ENCODE data around the gene RRP9.
"Not testable (repeated sequence)": the region's sequence is repeated elsewhere in the genome, so short reads cannot be mapped to it uniquely, and the experiment has no call there.

The RRP9 gene

DNA sequence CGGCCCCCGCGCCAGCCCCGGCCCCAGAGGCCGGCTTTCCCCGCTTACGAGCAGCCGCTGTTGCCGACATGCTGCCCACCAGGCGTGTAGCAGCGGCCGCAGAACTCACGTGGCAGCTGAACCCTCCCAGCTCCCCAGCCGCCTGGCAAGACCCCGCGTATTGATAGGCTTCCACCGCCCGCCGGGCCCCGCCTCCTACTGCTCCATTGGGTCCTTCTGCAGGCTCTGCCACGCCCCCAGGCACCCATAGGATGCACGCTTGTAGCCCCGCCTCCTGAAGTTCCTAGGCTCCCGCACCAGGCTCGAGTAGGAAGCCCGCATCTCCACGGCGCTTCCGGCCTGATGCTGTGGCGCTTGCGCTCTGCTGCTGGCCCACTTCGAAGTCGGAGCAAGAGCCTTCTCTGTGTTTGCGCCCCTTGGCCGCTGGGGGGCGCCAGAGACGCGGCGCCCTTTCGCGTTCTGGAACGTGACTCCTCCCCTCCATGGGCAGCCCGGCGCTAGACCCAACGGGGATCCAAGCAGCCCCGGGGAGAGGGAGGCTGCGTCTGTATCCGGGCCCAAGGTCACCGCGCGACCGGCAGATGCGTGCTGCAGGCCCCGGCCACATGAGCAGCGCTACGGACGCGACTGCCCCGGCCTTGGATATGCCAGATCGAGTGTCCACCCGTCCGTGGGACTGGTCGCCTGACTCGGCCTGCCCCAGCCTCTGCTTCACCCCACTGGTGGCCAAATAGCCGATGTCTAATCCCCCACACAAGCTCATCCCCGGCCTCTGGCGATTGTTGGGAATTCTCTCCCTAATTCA is at the start of gene RRP9, which contains the start of gene PARP3:
RRP9 (minus strand) TSS at position 107 of the 805 bp plus-strand sequence; CDS start at position 70, 37 bp downstream.
PARP3 (plus strand) TSS at position 566 of the 805 bp plus-strand sequence. CDS start 993 bp downstream, outside the sequence.
- DNase-seq = peak; percentile 97

GRCh38 chr3:51990501-51990971 is 48.8 kb upstream of the RRP9 start:
- not testable (repeated sequence) for DNase-seq

GRCh38 chr3:51988286-51989146 is 46.8 kb upstream of the RRP9 start:
- no peak for DNase-seq

GRCh38 chr3:51987568-51987967 is 45.9 kb upstream of the RRP9 start:
- DNase-seq = no peak

DNA sequence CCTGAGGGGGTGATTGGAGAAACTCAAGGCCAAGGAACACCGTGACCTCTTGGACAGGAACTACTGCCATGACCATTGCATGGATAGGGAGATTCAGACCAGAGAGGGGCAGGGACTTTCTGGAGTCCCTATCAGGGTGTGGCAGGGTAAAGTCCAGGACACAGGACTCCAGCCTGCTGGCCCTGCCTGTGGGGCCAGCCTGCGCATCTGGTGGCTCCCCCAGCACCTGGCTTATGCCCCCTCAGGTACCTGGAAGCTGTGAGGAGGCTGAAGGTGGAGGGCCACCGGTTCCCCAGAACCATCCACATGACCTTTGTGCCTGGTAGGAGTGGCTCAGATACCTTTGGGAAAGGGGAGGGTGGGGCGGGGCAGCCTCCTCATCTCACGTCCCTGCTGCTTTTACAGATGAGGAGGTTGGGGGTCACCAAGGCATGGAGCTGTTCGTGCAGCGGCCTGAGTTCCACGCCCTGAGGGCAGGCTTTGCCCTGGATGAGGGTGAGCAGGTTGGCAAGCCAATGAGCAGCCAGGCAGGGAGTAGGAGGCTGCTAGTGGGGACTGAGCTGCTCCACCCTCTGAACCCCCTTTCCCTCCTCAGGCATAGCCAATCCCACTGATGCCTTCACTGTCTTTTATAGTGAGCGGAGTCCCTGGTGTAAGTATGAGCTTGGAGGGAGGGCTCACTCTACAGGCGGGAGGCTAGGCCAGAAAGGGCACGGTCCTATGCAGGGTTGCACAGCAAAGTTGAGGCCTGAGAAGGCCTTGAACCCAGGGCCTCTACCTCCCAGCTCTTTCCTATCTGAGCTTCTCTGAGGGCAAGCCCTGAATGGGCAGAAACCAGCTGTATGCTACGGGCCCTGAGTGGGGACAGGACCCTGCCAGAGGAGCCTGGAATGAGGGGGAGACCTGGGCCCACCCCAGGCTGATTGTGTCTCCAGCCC is 44.6 kb upstream of the RRP9 start:
- DNase-seq = no peak

DNA sequence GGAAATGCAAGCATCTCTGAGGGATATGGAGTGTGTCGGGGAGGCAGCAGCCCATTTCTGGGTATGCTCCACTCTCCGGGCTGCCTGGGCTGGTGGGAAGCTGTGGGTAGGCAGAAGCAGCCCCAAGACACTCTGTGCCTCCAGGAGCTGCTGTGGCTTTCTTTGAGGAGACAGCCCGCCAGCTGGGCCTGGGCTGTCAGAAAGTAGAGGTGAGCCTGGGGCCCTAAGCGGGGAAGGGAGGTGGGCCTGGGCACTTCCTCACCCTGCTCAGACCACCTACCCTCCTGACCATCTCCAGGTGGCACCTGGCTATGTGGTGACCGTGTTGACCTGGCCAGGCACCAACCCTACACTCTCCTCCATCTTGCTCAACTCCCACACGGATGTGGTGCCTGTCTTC is 43.4 kb upstream of the RRP9 start:
- no peak for DNase-seq

DNA sequence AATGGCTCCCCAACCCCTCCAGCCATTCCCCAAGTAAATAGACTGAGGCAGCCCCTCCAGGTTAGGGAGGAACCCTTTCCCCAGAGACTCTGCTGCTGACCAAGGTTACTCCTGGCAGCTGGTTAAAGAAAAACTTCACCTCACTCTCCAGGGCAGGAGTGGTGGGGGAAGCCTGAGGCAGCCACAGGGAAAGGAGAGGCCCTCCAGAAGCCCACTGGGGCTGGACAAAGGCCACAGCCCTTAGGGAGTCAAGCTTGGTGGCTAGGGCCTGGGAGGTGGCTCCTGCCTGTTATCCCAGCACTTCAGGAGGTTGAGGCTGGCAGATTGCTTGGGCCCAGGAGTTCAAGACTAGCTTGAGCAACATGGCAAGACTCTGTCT is 42.6 kb upstream of the RRP9 start:
- no peak for DNase-seq

DNA sequence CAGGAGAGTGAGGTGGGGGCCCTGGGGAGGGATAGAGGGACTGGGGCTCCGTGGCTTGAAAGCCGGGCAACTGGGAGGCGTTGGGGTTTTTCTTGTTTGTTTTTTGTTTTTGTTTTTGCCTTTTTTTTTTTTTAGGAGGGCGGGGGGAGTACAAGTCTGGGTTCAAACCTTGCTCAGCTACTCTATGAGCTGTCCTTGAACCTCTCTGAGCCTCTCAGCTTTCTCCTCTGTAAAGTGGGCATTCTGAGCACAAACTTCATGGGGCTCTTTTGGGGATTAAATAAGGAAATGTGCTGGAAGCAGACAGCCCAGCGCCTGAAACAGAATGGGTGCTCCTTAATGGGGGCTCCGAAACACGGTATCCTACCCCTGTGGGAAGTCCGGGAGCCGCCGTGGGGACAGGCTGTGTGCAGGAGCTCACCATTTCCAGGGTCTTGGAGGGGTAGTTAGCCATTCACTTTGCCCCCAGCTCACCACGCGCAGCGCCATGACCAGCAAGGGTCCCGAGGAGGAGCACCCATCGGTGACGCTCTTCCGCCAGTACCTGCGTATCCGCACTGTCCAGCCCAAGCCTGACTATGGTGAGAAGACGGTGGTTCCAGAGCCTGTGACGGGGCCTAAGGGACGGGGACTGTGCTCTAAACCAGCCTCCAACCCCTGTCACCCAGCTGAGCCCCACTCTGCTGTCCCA is 42.0 kb upstream of the RRP9 start:
- DNase-seq = no peak

GRCh38 chr3:51982838-51983577 is 41.3 kb upstream of the RRP9 start, which contains the start of gene ACY1:
ACY1 (plus strand) TSS chr3:51983535; CDS start chr3:51984065, 530 bp downstream.
- peak; percentile 36 for DNase-seq

DNA sequence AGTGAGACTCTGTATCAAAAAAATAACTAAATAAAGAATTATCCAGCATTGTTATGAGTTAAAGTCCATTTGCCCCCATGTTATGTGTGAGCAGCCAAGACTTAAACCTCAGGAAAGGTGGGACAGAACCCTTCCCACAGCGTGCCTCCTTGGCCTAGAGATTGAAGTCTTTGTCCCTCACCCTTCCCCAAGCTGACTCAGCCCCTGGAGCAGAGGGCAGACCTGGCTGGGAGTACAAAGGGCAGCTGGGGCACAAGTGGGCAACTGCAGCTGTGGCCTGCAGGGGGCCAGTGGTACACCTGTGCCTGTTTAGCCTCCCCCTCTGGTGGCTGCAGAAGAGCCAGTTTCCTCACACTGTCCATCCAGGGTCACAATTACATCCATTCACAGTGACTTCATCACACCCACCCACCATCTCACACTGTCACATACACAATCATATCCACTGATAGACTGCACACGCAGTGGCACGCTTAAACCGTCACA is 40.7 kb upstream of the RRP9 start:
- peak; percentile 40 for DNase-seq

- DNase-seq = no peak
Observed at GRCh38 chr3:51980253-51980652, 38.5 kb upstream of the RRP9 start.

- no peak for DNase-seq
Observed at GRCh38 chr3:51978143-51978502, 36.4 kb upstream of the RRP9 start.

GRCh38 chr3:51977446-51978142 is 35.9 kb upstream of the RRP9 start:
- DNase-seq = no peak

- DNase-seq = no peak
Observed at GRCh38 chr3:51975852-51976549, 34.3 kb upstream of the RRP9 start.

DNA sequence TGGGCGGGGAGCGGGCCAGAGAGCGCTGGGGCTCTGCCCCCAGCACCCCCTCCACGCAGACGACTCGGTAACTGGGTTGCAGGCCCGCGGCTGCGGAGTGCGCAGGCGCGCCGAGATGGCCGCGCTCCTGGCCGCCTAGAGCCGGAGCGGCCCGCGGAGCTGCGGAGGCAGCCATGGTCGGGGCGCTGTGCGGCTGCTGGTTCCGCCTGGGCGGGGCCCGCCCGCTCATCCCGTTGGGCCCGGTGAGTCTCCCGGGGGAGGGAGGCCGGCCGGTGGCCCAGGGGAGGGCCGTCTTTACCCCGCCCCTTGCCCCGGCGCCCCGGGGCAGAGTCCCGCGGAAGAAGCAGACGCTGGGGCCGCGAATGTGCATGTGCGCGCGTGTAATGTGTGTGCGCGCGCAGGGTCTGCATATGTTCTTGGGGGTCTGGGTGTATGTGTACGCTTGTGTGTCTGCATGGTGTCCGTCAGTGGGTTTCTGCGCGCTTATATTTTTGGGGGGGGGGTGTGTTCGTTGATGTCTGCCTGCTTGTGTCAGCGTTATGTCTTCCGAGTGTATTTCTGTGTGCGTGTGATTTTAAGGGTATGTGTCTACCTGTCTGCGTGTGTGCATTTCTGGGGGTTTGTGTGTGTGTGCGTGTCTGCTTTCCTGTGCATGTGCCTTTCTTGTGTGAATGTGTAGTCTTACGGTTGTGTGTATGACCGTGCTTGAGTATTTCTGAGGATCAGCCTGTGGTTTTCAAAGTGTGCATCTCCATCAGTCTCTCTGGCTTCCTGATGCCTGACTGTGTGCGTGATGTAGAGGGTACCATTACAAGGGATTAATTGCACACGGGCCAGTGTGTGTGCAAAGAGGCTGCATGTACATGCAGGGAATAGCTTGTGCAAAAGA is 33.5 kb upstream of the RRP9 start, which contains the start of gene ABHD14A:
ABHD14A (plus strand) TSS at position 102 of the 889 bp plus-strand sequence; CDS start at position 174, 72 bp downstream.
- peak; percentile 38 for DNase-seq

- no peak for DNase-seq
Observed at GRCh38 chr3:51974277-51974962, 32.7 kb upstream of the RRP9 start.

DNA sequence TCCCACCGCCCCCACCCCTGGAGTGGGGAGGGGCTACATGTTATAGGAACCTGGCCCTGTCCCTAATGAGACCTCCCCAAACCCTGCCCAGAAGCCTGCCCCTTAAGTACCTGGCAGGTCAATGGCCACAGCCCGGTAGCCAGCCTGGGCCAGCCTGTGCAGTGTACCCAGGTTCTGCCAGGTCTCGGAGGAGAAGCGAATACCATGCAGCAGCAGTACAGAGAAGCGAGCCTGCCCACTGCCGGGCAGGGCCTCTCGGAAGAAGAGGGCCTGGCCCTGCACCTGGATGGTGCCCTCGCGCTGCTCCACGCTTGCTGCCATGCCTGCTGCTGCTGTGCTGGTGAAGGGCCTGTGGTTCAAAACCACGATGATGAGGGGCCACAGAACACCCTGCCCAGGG is 29.6 kb upstream of the RRP9 start:
- DNase-seq = no peak

Measured in NCI-H1105 treated with DMSO at 0.1 percent for 48 hours (cell line).